Activated CD4-positive, CD25-positive, alpha-beta regulatory T cell treated with anti-CD3 and anti-CD28 coated beads, Interleukin-2, amount 50 U/mL, for 16 hours (primary cell): ENCODE results near the gene SSR1.

Experiments used
- DNase-seq: peaks from one replicate; pipeline ENCODE4 v3.0.0-alpha.2; 2020; ENCODE audit warnings: low read depth, low spot score

Gene SSR1

GRCh38 chr6:7239590-7239948 is 73.4 kb downstream of the SSR1 start:
- DNase-seq: no peak

- peak; percentile 34 for DNase-seq
These were observed 74.0 kb downstream of the SSR1 start for GRCh38 chr6:7238900-7239589.

GRCh38 chr6:7238526-7238899 is 74.5 kb downstream of the SSR1 start:
- no peak for DNase-seq

- DNase-seq: no peak
These were observed 75.3 kb downstream of the SSR1 start for GRCh38 chr6:7237653-7238188.

- DNase-seq: no peak
These were observed 76.4 kb downstream of the SSR1 start for GRCh38 chr6:7236306-7237209.

- no peak for DNase-seq
These were observed 77.2 kb downstream of the SSR1 start for GRCh38 chr6:7235712-7236305.

GRCh38 chr6:7234547-7234946 is 78.5 kb downstream of the SSR1 start:
- DNase-seq: no peak

- DNase-seq: no peak
These were observed 80.6 kb downstream of the SSR1 start for GRCh38 chr6:7232351-7232750.

GRCh38 chr6:7230956-7231713 is 81.9 kb downstream of the SSR1 start:
- no peak for DNase-seq

GRCh38 chr6:7230327-7230691 is 82.7 kb downstream of the SSR1 start:
- no peak for DNase-seq

- DNase-seq: no peak
These were observed 83.3 kb downstream of the SSR1 start for GRCh38 chr6:7229376-7230326.

GRCh38 chr6:7228662-7229375 is 84.2 kb downstream of the SSR1 start:
- no peak for DNase-seq

GRCh38 chr6:7224731-7225130 is 88.3 kb downstream of the SSR1 start:
- no peak for DNase-seq

- no peak for DNase-seq
These were observed 90.8 kb downstream of the SSR1 start for GRCh38 chr6:7222197-7222596.

- DNase-seq: no peak
These were observed 93.7 kb downstream of the SSR1 start for GRCh38 chr6:7219310-7219709.

- no peak for DNase-seq
These were observed 94.5 kb downstream of the SSR1 start for GRCh38 chr6:7218406-7218988.
